HL-60 (cell line): ENCODE data around the gene GPHN.

Source experiments
- DNase-seq, 2 experiments: peaks; one replicate each; pipeline ENCODE4 v3.0.0-alpha.2; 2010 to 2020; ENCODE audit warnings: low read depth in 1 of 2, low spot score in 1 of 2
- H3K27ac ChIP-seq: fragments of 250-450 bp; sonication (Bioruptor Pico); replicated peaks from 2 replicates; pipeline ENCODE4 v1.5.1; 2020; ENCODE audit warnings: mild to moderate bottlenecking, moderate library complexity
- H3K27me3 ChIP-seq: fragments of 250-450 bp; sonication (Bioruptor Pico); 2 replicates; pipeline ENCODE4 v1.5.1; 2021; ENCODE audit warnings: mild to moderate bottlenecking, moderate library complexity; ENCODE audit not compliant: insufficient read depth, poor library complexity, severe bottlenecking
- H3K4me3 ChIP-seq: replicated peaks from 2 replicates; pipeline ENCODE4 v1.5.1; 2011; ENCODE audit warnings: mild to moderate bottlenecking, control low read depth, low read length; ENCODE audit not compliant: insufficient read depth
- GABPA ChIP-seq: IDR thresholded peaks from 2 replicates; pipeline ENCODE4 v1.6.1; 2012; ENCODE audit warnings: low read depth
- POLR2AphosphoS5 ChIP-seq: IDR thresholded peaks from 2 replicates; pipeline ENCODE4 v1.6.1; 2012; ENCODE audit warnings: low read depth
- SPI1 ChIP-seq: IDR thresholded peaks from 2 replicates; pipeline ENCODE4 v1.6.1; 2012; ENCODE audit warnings: low read depth, mild to moderate bottlenecking, borderline replicate concordance
- TF ChIP-seq, protein P1 (sequence below): IDR thresholded peaks from one replicate; pipeline ENCODE4 v1.5.1; 2011; ENCODE audit warnings: low read length, control low read depth, inconsistent platforms; ENCODE audit not compliant: insufficient read depth
- TF ChIP-seq, protein P2 (sequence below): IDR thresholded peaks from 2 replicates; pipeline ENCODE4 v1.6.1; 2012; ENCODE audit warnings: low read depth; ENCODE audit not compliant: insufficient replicate concordance

The GPHN gene

DNA sequence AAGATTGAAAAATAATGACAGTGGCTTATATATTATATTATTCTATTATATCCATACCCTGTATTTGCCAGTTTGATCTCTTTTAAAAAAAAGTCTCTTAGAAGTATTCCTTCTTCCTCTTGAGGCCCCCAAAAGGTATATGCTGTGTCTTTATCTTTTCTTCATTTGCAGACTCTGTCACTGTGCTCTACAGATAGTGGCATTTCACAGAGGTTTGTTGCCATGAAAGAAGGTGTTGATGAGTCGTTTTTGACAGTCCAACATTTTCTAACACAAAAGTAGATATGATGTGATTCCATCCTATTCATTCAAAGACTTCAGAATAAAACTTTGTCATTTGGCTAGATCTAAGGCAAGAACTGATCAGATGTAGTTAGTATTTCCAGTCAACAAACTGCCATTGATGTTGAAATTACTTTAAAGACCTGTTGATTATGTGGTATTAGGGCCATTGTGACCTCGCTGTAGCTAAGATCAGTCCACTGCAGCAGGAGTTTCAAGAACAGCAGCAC is 22.0 kb upstream of the GPHN start, which contains the start of gene CCDC196:
Gene CCDC196 (plus strand): TSS at position 462 of the 512 bp plus-strand sequence. CDS start 132 bp downstream, outside the sequence.
- no peaks in the 10 kb centered on the region for H3K27me3 ChIP-seq
- no peak within 1 kb of the TSS for H3K4me3 ChIP-seq
- TF ChIP-seq, protein P1, sequence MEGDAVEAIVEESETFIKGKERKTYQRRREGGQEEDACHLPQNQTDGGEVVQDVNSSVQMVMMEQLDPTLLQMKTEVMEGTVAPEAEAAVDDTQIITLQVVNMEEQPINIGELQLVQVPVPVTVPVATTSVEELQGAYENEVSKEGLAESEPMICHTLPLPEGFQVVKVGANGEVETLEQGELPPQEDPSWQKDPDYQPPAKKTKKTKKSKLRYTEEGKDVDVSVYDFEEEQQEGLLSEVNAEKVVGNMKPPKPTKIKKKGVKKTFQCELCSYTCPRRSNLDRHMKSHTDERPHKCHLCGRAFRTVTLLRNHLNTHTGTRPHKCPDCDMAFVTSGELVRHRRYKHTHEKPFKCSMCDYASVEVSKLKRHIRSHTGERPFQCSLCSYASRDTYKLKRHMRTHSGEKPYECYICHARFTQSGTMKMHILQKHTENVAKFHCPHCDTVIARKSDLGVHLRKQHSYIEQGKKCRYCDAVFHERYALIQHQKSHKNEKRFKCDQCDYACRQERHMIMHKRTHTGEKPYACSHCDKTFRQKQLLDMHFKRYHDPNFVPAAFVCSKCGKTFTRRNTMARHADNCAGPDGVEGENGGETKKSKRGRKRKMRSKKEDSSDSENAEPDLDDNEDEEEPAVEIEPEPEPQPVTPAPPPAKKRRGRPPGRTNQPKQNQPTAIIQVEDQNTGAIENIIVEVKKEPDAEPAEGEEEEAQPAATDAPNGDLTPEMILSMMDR = no peak
- TF ChIP-seq, protein P2, sequence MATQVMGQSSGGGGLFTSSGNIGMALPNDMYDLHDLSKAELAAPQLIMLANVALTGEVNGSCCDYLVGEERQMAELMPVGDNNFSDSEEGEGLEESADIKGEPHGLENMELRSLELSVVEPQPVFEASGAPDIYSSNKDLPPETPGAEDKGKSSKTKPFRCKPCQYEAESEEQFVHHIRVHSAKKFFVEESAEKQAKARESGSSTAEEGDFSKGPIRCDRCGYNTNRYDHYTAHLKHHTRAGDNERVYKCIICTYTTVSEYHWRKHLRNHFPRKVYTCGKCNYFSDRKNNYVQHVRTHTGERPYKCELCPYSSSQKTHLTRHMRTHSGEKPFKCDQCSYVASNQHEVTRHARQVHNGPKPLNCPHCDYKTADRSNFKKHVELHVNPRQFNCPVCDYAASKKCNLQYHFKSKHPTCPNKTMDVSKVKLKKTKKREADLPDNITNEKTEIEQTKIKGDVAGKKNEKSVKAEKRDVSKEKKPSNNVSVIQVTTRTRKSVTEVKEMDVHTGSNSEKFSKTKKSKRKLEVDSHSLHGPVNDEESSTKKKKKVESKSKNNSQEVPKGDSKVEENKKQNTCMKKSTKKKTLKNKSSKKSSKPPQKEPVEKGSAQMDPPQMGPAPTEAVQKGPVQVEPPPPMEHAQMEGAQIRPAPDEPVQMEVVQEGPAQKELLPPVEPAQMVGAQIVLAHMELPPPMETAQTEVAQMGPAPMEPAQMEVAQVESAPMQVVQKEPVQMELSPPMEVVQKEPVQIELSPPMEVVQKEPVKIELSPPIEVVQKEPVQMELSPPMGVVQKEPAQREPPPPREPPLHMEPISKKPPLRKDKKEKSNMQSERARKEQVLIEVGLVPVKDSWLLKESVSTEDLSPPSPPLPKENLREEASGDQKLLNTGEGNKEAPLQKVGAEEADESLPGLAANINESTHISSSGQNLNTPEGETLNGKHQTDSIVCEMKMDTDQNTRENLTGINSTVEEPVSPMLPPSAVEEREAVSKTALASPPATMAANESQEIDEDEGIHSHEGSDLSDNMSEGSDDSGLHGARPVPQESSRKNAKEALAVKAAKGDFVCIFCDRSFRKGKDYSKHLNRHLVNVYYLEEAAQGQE = no peak
- no peak for TF ChIP-seq POLR2AphosphoS5
- no peak for DNase-seq
- H3K27ac ChIP-seq = no peak within 1 kb of the TSS

DNA sequence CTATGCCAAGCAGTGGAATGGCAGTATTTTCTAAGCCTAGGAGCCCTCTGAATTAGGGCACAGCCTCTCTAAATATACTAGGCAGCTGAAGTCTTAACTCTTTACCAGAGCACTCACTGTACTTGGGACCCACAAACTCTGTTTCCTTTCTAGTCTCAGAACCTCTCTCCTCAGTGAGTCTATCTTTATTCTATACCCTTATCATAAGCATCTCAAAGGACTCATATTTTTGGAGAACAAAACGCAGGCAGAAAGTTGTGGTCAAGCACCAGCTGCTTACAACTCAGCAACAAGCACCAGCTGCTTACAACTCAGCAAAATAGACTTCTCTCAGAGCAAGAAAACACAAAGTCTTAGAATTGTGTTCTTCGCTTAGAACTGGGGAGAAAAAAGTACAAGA is 20.8 kb upstream of the GPHN start:
- Histone ChIP-seq H3K4me3 (no peak overlapping the region), H3K27ac (no peak overlapping the region), H3K27me3 (no peaks in the 10 kb centered on the region)
- TF ChIP-seq, protein P1 = no peak
- TF ChIP-seq GABPA = no peak
- no peak for DNase-seq

DNA sequence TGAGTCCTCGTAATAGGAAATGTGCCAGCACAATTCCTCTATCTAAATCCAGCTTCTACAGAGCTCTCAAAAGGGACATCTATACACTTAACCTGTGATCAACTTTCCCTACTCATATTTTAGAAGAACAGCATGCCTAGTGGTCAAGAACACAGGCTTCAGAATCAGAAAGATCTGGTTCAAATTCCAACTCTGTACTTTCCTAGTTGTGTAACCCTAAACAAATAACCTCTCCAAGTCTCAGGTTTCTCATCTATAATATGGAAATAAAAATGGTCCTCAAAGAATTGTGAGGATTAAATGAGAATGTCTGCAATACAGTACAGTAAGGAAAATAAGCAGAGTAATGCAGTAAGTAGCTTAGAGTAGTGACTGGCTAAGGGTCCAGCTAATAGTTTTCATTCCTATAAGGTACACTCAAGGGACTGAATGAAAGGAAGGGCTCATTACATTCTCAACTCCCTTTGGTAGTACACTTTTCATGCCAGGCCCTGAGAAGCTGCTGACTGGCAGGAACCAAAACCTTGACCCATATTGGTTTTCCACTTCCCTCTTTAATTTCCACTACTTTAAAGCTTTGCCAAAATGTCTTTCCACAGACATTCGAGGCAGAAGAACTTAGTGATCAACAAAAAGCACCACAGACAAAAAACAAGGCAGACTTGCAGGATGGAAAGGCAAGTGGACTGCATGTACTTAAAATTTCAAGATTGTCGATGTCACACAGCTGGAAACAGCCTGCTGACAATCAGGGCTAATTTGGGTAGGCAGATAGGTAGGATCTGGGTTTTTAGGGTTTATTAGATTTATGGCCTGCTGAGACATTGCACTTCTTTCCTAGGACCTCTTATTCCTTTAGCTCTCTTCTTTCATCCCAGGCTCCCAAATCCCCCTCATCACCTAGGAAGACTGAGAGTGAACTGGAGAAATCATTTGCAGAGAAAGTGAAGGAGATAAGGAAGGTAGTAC is 17.5 kb upstream of the GPHN start:
- TF ChIP-seq, protein P1 = no peak
- TF ChIP-seq POLR2AphosphoS5 (no peak), GABPA (no peak), SPI1 (no peak)
- TF ChIP-seq, protein P2 = no peak
- Histone ChIP-seq H3K27ac (no peak overlapping the region), H3K27me3 (no peaks in the 10 kb centered on the region), H3K4me3 (no peak overlapping the region)
- DNase-seq = no peak
